T-helper 2 cell treated with Interferon-gamma antibody and Interleukin-4, amounts not matched to agents 5 μg/mL and 100 μg/mL, for 36 hours (primary cell): ENCODE measurements around the gene GSE1.

ENCODE experiments used
- DNase-seq: peaks from one replicate; pipeline ENCODE4 v3.0.0; 2021; ENCODE audit warnings: low spot score
- H3K27ac Mint-ChIP-seq: one replicate; pipeline ENCODE4 v1.8.0; 2021; ENCODE audit warnings: mild to moderate bottlenecking, mixed read lengths
- H3K27me3 Mint-ChIP-seq: one replicate; pipeline ENCODE4 v1.8.0; 2021; ENCODE audit warnings: low read depth, mixed read lengths
- H3K36me3 Mint-ChIP-seq: one replicate; pipeline ENCODE4 v1.8.0; 2021; ENCODE audit warnings: low read depth, mixed read lengths
- H3K4me1 Mint-ChIP-seq: one replicate; pipeline ENCODE4 v1.8.0; 2021; ENCODE audit warnings: low read depth, mixed read lengths
- H3K4me3 Mint-ChIP-seq: one replicate; pipeline ENCODE4 v1.8.0; 2022; ENCODE audit warnings: mild to moderate bottlenecking, moderate library complexity, mixed read lengths
- H3K9me3 Mint-ChIP-seq: one replicate; pipeline ENCODE4 v1.8.0; 2021; ENCODE audit warnings: mixed read lengths

Gene GSE1

GRCh38 chr16:85629853-85630252 is 16.7 kb downstream of the GSE1 start:
- no peak overlapping the region for H3K27ac Mint-ChIP-seq
- H3K4me3 Mint-ChIP-seq = no peak overlapping the region
- no peak for DNase-seq
- H3K36me3 Mint-ChIP-seq = peaks cover 24% of the 10 kb centered on the region
- H3K4me1 Mint-ChIP-seq = peaks cover 7% of the 10 kb centered on the region
- no peaks in the 10 kb centered on the region for H3K27me3 Mint-ChIP-seq
- H3K9me3 Mint-ChIP-seq = peaks cover 16% of the 10 kb centered on the region

- no peaks in the 10 kb centered on the region for H3K27me3 Mint-ChIP-seq
- H3K4me1 Mint-ChIP-seq = peaks cover 7% of the 10 kb centered on the region
- no peak for DNase-seq
- no peak overlapping the region for H3K27ac Mint-ChIP-seq
- peaks cover 24% of the 10 kb centered on the region for H3K36me3 Mint-ChIP-seq
- H3K9me3 Mint-ChIP-seq = peaks cover 16% of the 10 kb centered on the region
- H3K4me3 Mint-ChIP-seq = no peak overlapping the region
These were observed 18.1 kb downstream of the GSE1 start for GRCh38 chr16:85631230-85631629.

GRCh38 chr16:85631802-85632393 is 18.8 kb downstream of the GSE1 start:
- peaks cover 24% of the 10 kb centered on the region for H3K36me3 Mint-ChIP-seq
- no peak overlapping the region for H3K4me3 Mint-ChIP-seq
- H3K4me1 Mint-ChIP-seq = peaks cover 4% of the 10 kb centered on the region

GRCh38 chr16:85632709-85633437 is 19.8 kb downstream of the GSE1 start:
- DNase-seq = no peak
- H3K4me3 Mint-ChIP-seq = no peak overlapping the region
- no peak overlapping the region for H3K27ac Mint-ChIP-seq
- peaks cover 19% of the 10 kb centered on the region for H3K36me3 Mint-ChIP-seq
- H3K9me3 Mint-ChIP-seq = peaks cover 16% of the 10 kb centered on the region
- H3K27me3 Mint-ChIP-seq = no peaks in the 10 kb centered on the region
- H3K4me1 Mint-ChIP-seq = peaks cover 2% of the 10 kb centered on the region

More at GRCh38 chr16:85631802-85632393, 18.8 kb downstream of the GSE1 start:
- no peak for DNase-seq
- Mint-ChIP-seq H3K9me3 (peaks cover 16% of the 10 kb centered on the region), H3K27ac (no peak overlapping the region), H3K27me3 (no peaks in the 10 kb centered on the region)

GRCh38 chr16:85633438-85633743 is 20.3 kb downstream of the GSE1 start:
- Mint-ChIP-seq H3K4me3 (no peak overlapping the region), H3K36me3 (peaks cover 18% of the 10 kb centered on the region)
- DNase-seq = no peak

GRCh38 chr16:85633888-85634287 is 20.8 kb downstream of the GSE1 start:
- no peak overlapping the region for H3K4me3 Mint-ChIP-seq
- no peaks in the 10 kb centered on the region for H3K4me1 Mint-ChIP-seq
- DNase-seq = no peak
- no peaks in the 10 kb centered on the region for H3K27me3 Mint-ChIP-seq
- H3K9me3 Mint-ChIP-seq = peaks cover 12% of the 10 kb centered on the region
- no peak overlapping the region for H3K27ac Mint-ChIP-seq
- H3K36me3 Mint-ChIP-seq = peaks cover 13% of the 10 kb centered on the region

More at GRCh38 chr16:85633438-85633743, 20.3 kb downstream of the GSE1 start:
- Mint-ChIP-seq H3K27me3 (no peaks in the 10 kb centered on the region), H3K27ac (no peak overlapping the region), H3K4me1 (peaks cover 2% of the 10 kb centered on the region), H3K9me3 (peaks cover 16% of the 10 kb centered on the region)

GRCh38 chr16:85634747-85635544 is 21.8 kb downstream of the GSE1 start:
- Mint-ChIP-seq H3K4me1 (no peaks in the 10 kb centered on the region), H3K27ac (no peak overlapping the region), H3K4me3 (no peak overlapping the region)

GRCh38 chr16:85635545-85636140 is 22.5 kb downstream of the GSE1 start:
- H3K4me3 Mint-ChIP-seq = no peak overlapping the region

More at GRCh38 chr16:85634747-85635544, 21.8 kb downstream of the GSE1 start:
- Mint-ChIP-seq H3K27me3 (no peaks in the 10 kb centered on the region), H3K36me3 (peaks cover 3% of the 10 kb centered on the region), H3K9me3 (peaks cover 4% of the 10 kb centered on the region)
- DNase-seq = no peak

GRCh38 chr16:85636234-85636812 is 23.2 kb downstream of the GSE1 start:
- Mint-ChIP-seq H3K27ac (no peak overlapping the region), H3K9me3 (no peaks in the 10 kb centered on the region), H3K27me3 (no peaks in the 10 kb centered on the region), H3K36me3 (no peaks in the 10 kb centered on the region), H3K4me1 (no peaks in the 10 kb centered on the region), H3K4me3 (no peak overlapping the region)
- no peak for DNase-seq

More at GRCh38 chr16:85635545-85636140, 22.5 kb downstream of the GSE1 start:
- Mint-ChIP-seq H3K27me3 (no peaks in the 10 kb centered on the region), H3K36me3 (no peaks in the 10 kb centered on the region), H3K9me3 (no peaks in the 10 kb centered on the region), H3K4me1 (no peaks in the 10 kb centered on the region), H3K27ac (no peak overlapping the region)
- DNase-seq = no peak

GRCh38 chr16:85637061-85637807 is 24.1 kb downstream of the GSE1 start:
- Mint-ChIP-seq H3K4me1 (no peaks in the 10 kb centered on the region), H3K4me3 (no peak overlapping the region), H3K27me3 (no peaks in the 10 kb centered on the region), H3K36me3 (no peaks in the 10 kb centered on the region), H3K9me3 (no peaks in the 10 kb centered on the region), H3K27ac (no peak overlapping the region)
- no peak for DNase-seq

GRCh38 chr16:85637808-85638647 is 24.9 kb downstream of the GSE1 start:
- Mint-ChIP-seq H3K36me3 (no peaks in the 10 kb centered on the region), H3K9me3 (no peaks in the 10 kb centered on the region), H3K4me1 (no peaks in the 10 kb centered on the region), H3K27me3 (no peaks in the 10 kb centered on the region), H3K4me3 (no peak overlapping the region), H3K27ac (no peak overlapping the region)
- no peak for DNase-seq

- Mint-ChIP-seq H3K4me1 (no peaks in the 10 kb centered on the region), H3K9me3 (no peaks in the 10 kb centered on the region), H3K4me3 (no peak overlapping the region), H3K36me3 (no peaks in the 10 kb centered on the region), H3K27ac (no peak overlapping the region), H3K27me3 (no peaks in the 10 kb centered on the region)
- DNase-seq = no peak
These were observed 25.7 kb downstream of the GSE1 start for GRCh38 chr16:85638695-85639409.
